Posterior cingulate gyrus (tissue), 11 donors: ENCODE measurements around the gene SMG6.

ENCODE experiments used
- DNase-seq, 10 donors: peaks; one replicate each; pipeline versions ENCODE4 v3.0.0 to v3.0.0-alpha.2; 2020 to 2021; ENCODE audit warnings: mixed read lengths in 3 of 10
- intact Hi-C: fragments of 100-400 bp; cut with DNase I; formaldehyde crosslinking; loops from one replicate; pipeline ENCODE4 v1.15.1; 2023

SMG6 gene

GRCh38 chr17:2070241-2071023, 233.2 kb downstream of the SMG6 start:
- DNase-seq = peak in 2 of 10 donors; percentile 64 to 76
- intact Hi-C loops = no loop called here

DNA sequence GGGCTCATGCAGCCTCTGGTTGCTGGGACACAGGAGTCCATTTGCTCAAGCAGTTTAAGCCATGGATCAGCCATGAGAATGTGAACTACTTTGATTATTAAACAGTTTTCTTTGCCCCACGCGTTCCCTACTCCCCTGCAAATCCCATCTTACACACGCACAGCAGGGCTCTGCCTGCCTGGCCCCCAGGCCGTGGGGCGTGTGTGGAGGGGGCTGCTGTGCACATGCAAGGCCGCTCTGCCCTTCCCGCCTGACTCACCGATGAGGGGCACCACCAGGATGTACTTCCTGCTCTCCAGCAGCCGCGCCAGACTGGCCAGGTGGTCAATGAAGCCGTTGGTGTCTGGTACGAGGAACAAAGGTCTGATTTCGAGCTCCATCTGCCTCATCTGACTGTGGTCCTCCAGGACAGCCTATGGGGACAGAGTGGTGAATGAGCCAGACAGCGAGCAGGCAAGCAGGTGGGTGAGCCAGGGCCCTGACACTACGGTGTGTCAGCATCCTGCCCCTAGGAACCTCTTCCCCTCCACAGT, 235.0 kb downstream of the SMG6 start:
- intact Hi-C loops = no loop called here
- DNase-seq = peak in 3 of 10 donors; percentile 41 to 77 (median 68)

- peak in 2 of 10 donors; percentile 25 to 45 for DNase-seq
- intact Hi-C loops = no loop called here
Observed at GRCh38 chr17:2068031-2068518, 235.5 kb downstream of the SMG6 start.

GRCh38 chr17:2067608-2068024, 236.0 kb downstream of the SMG6 start:
- intact Hi-C loops = no loop called here
- peak in 1 of 10 donors; percentile 59 for DNase-seq

- intact Hi-C loops = no loop called here
- peak in 2 of 10 donors; percentile 59 to 77 for DNase-seq
Observed at GRCh38 chr17:2067048-2067561, 236.5 kb downstream of the SMG6 start.

DNA sequence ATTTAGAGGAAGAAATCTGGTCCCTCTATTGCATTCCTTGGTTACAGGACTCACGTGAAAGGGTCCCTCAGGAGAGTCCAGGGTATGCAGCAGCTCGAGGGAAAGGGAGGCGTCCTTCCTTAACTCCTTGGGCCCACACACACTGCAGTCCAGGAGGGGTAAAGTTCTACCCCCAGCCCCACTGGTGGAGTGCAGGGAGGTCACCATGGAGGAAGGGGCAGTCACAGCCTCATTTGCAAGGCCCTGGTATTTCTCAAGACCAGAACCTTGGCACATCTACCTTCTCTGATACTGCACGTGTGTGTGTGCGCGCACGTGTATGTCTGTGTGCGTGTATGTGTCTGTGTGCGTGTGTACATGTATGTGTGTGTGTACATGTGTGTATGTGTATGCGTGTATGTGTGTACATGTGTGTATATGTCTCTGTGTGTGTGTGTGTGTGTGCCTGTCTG, 237.6 kb downstream of the SMG6 start:
- DNase-seq = no peak
- intact Hi-C loops = no loop called here

GRCh38 chr17:2064980-2065785, 238.4 kb downstream of the SMG6 start:
- DNase-seq = peak in 2 of 10 donors; percentile 50 to 83
- intact Hi-C loops = no loop called here

GRCh38 chr17:2064520-2064971, 239.0 kb downstream of the SMG6 start:
- intact Hi-C loops = no loop called here
- DNase-seq = no peak

DNA sequence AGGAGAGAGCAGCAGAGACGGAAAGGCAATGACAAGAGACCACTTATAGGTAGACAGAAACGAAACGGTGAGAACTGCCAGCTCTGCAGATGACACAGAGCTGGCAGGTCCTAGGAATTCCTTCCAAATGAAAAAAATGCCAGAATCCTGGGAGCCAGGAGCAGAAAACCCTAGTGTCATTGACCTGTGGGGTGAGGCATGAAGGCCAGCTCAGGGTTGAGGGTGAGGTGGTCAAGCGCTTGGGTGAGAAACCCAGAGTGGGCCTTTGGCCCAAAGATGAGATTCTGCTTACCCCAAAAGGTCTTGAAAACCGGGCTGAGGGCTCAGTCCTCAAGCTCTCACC, 239.5 kb downstream of the SMG6 start:
- intact Hi-C loops = no loop called here

GRCh38 chr17:2063261-2064146, 240.1 kb downstream of the SMG6 start:
- DNase-seq = peak in 1 of 10 donors; percentile 66
- intact Hi-C loops = no loop called here

More for the DNA sequence above, 239.5 kb downstream of the SMG6 start:
- no peak for DNase-seq

GRCh38 chr17:2062571-2063183, 240.9 kb downstream of the SMG6 start:
- DNase-seq = peak in 1 of 10 donors; percentile 51
- intact Hi-C loops = no loop called here

DNA sequence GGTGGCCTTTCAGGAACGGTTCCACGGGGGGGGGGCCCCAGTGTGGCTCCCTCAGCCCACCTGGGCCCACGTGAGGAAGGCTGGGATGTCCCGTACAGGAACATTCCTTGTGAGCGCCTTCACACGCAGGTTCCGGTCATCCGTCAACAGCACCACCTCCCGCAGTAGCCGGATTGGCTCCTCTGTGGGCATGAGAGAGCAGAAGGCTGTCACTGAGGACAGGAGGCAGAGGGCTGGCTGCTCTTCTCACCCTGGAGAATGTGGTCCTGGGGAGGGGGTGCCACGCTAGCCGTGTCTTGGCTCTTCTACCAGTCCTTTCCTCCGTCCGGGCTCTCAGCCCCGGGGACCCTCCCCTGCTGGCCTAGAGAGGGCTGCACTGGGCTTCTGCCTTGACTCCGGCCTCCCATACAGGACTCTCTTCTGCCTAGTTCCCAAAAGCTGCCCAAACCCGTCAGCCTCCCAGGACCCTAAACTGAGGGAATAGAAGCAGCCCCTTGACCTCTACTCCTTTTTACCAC, 242.1 kb downstream of the SMG6 start:
- intact Hi-C loops = no loop called here
- no peak for DNase-seq

- peak in 1 of 10 donors; percentile 35 for DNase-seq
- intact Hi-C loops = no loop called here
Observed at GRCh38 chr17:2060681-2061440, 242.7 kb downstream of the SMG6 start.

DNA sequence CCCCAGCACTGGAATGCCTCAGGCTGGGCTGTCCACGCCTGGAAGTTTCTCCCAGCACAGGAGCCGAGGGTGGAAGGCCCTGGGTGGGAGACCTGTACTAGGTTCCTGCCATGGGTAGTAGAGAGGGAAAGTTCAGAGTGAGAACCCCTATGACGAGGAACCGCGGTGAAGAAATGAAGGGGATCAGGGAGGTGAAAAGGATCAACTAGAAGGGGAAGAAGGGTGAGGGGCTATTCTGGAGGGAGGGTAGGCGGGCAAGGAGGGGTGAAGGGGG, 243.3 kb downstream of the SMG6 start:
- intact Hi-C loops = no loop called here
- peak in 1 of 10 donors; percentile 55 for DNase-seq

- no peak for DNase-seq
- intact Hi-C loops = no loop called here
Observed at GRCh38 chr17:2059547-2060384, 243.8 kb downstream of the SMG6 start.

DNA sequence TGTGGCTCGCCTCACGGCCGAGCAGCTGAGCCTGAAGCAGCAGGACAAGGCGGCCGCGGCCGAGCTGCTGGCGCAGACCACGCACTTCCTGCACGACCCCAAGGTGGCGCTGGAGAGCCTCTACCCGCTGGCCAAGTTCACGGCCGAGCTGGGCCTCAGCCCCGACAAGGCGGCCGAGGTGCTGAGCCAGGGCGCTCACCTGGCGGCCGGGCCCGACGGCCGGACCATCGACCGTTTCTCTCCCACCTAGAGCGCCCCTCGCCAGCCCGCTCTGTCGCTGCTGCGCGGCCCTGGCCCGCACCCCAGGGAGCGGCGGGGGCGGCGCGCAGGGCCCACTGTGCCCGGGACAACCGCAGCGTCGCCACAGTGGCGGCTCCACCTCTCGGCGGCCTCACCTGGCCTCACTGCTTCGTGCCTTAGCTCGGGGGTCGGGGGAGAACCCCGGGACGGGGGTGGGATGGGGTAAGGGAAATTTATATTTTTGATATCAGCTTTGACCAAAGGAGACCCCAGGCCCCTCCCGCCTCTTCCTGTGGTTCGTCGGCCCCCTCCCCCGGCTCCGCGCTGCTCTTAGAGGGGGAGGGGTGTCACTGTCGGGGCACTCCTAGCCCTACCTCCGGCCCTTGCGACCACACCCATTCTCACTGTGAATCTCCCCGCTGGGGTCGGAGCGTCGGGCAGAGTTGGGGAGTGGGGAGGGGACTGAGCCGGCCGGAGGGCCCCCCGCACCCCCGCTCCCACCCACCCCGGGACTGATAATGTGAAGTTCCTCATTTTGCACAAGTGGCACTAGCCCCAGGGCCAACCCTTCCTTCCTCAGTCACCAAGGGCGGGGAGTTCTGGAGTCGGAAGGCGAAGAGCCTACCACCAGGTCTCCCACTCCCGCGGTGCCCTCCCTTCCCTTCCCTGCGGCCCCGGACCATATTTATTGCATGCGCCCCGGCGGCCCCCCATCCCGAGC, 244.7 kb downstream of the SMG6 start:
- intact Hi-C loops = no loop called here
- peak in 3 of 10 donors; percentile 25 to 52 (median 48) for DNase-seq
